SIG-M5 treated with dmso at 0.1 percent for 504 hours (cell line): ENCODE results near the gene COL13A1.

Source experiments
- DNase-seq: peaks from one replicate; lab custom pipeline; 2025; ENCODE audit not compliant: unreplicated experiment; lab: John Stamatoyannopoulos, UW

COL13A1 gene

GRCh38 chr10:69819716-69820506 lies 18.2 kb downstream of the COL13A1 start:
- no peak for DNase-seq

- no peak for DNase-seq
Observed at GRCh38 chr10:69820817-69821216, 19.1 kb downstream of the COL13A1 start.

DNA sequence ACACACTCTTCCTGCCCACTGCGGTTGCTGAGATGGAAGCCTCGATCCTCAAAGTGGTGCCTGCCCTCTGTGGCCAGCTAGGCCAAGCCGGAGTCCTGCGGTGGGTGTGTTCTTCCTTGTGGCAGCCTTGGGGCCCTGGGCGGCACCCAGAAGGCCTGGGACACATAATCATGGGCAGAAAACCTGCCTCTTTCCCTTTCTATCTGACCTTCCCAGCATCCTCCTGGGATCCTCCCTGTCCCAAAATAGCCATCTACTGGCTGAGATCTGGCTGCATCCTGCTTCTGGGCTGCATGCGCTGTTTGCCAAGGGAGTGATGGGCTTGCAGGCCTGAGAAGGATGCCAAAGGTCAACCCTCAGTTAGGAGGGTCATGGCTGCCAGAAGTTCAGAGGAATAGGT lies 23.9 kb downstream of the COL13A1 start:
- DNase-seq, result no peak

DNA sequence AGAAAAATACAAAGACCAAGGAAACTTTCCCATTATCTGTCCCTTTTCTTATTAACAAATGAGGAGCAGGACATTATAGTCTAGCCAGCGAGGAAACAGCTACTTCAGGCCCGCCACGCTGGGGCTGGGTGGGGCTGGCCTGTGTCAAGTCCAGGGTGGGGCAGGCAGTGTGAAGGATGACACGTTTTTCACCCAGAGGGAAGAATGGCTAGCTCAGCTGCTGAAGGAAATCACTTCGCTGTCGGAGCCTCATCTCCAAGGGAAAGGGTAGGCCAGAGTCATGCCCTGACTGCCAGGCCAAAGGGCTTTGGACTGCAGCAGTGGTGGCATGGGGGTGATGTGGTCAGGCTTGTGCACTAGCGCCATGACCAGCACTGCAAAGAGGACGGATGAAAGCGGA lies 24.4 kb downstream of the COL13A1 start:
- no peak for DNase-seq

- DNase-seq, result no peak
Observed at GRCh38 chr10:69826789-69827554, 25.3 kb downstream of the COL13A1 start.

DNA sequence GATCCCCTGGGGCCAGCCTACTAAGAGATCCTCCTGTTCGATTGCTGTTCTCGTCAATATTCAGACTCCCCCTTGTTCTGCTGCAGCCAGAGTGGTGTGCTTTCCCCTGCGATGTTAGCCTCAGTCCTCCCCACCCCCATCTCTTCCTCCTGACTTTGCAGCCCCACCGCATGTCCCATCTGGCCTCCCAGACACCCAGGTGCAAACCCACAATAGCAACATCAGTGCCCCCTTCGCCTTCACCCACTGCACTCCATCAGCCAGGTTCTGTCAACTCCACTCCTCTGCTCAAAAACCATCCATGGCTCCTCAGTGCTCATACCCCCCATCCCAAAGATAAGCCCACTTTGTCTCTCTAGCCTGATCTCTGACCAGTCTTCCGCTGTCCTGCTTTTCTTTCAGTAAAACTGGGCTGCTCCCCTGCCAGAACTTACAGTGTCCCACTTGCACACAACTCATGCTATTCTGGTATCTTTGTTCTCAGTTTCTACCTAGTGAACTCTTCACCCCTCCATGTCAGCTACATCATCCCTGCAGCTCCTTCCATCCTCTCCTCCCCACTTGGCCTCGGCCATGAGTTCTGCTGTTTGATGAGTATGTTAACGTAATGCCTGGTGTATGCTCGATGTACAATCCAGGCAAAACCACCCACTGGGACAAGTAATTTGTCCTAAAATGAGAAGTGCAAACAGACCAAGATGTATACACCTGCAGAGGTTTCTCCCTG lies 26.6 kb downstream of the COL13A1 start:
- no peak for DNase-seq

DNA sequence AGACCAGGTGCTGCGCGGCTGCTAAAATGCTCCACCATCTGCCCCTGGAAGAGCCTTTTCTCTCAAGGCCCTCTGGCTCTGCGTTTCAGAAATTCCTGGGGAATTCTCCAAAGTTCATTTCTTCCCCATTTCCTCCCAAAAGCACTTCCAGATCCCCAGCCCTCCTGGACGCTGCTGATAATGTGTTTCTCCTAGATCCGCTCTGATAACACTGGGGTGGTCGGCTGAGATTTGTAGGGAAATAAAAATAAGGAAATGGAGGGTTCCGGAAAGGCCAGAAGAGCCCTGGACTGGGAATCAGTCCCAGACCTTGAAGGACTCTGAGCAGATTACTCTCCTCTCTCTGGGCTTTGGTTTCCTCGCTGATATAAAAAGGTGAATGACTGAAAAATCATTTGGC lies 28.1 kb downstream of the COL13A1 start:
- no peak for DNase-seq

DNA sequence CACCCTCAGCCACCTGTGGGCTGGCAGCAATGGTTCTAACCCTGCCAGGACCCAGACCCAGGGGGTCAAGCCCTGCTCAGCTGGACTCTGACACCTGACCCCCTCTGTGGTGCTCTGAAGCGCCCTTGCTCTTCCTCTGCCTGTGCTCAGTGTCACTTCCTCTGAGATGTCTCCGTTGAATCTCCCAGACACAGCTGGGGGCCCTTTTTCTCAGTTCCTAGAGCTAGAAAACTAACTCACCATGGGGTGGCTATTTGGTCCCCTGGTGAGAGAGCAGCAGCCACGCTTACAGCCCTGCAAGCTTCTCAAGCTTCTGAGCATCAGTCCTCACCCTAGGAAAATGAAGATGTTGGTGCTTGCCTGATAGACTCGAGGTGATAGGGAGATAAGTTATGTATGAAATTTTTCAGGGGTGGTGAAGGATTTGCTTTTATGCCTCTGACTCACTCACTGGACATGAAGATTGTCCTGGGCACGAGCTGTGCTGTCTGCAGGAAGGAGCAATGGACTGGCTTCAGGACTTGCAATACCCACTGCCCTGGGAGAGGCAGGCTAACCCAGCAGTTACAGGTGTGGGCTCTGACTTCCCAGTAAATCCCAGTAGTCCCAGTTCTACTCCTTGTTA lies 29.6 kb downstream of the COL13A1 start:
- no peak for DNase-seq

- DNase-seq, result no peak
Observed at GRCh38 chr10:69835233-69835632, 33.5 kb downstream of the COL13A1 start.

GRCh38 chr10:69835875-69836730 lies 34.4 kb downstream of the COL13A1 start:
- DNase-seq, result no peak

DNA sequence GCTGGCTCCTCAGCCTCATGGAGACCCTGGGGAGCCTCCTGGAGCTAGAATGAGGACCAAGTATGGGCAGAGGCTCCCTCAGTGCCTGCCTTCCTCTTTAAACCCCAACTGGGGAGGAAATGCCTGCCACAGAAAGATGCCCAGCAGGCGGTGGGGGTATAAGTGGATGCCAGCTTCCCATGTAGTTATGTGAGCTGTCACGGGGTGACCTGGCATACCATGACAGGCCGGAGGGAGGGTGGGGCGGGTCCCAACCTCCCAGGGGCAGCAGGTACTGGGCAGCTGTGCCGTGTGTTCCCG lies 35.0 kb downstream of the COL13A1 start:
- no peak for DNase-seq

GRCh38 chr10:69837261-69837660 lies 35.6 kb downstream of the COL13A1 start:
- DNase-seq, result no peak

DNA sequence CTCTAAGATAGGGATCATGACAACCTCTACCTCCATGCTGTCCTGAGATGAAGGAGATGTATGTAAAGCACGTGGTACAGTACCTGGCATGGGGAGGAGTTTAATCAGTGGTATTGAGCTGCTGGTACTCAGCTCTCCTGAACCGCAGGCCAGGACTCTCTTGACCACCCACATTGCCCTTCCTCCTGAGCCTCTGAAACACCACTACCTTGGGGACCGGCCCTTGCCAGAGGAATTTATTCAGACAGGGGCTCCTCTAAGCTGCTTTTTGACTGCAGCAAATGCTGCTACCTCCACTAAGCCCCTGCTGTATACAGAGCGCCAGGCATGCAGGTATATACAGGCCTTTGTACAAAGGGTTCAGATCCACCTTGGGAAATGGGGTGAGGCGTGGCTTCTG lies 36.7 kb downstream of the COL13A1 start:
- no peak for DNase-seq

DNA sequence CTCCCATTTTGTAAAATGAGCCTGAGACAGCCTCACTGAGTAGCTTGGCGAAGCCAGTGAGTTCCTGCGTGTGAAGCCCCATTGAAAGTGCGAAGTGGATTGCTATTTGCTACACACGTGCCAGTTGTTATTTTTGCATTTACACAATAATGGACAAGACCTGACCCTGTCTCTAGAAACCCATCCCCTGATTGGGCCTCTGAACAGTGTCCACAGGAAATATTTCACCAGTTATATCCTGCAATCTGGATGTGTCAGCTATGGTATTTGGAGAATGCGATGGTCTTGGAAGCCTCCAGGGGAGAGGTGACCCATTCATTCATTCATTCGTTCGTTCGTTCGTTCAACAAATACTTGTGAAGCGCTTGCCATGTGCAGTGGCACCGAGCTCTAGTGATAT lies 37.1 kb downstream of the COL13A1 start:
- no peak for DNase-seq

DNA sequence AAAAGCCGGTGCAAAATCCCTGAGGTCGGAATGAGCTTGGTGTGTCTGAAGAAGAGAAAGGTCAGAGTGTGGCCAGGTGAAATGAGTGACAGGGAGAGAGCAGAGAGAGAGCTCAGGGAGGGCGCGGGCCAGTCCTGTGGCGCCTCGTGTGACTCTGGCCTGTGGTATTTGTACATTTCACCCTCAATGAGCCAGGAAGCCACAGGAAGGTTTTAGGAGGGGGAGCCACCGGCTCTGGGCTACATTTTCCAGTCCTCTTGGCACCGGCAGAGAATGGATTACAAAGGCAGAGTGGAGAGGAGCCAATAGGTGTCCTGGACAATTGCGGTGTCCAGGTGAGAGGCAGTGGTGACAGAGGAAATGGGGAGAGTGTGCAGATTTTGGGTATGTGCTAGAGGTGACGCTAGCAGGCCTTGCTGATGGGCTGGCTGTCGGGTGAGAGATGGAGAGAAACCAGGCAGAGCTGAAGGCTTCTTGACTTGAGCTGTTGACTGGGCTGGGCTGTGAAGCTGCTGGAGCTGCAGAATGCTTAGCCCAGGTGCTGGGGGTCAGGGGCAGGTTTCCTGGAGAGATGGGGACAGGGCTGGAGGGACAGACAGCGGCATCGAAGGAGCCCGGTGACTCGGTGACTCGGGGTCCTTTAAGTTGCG lies 38.1 kb downstream of the COL13A1 start:
- DNase-seq, result no peak

DNA sequence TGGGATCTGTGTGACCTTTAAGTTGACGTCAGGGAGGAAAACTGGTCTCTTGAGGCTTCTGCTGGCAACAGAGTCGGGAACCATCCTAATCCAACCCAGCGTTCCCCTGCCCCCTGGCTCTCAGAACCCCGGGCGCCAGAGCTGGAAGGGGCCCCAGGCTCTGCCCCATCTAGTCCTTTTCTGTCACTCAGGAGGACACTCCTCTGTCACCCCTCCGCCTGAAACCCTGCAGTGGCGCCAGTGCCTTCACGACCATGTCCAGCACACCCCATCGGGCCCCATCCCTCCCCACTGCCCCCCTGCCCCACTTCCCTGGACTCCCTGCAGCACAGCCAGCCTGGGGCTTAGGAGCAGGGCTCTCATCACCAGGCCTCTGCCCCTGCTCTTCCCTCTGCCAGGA lies 39.1 kb downstream of the COL13A1 start:
- DNase-seq, result no peak

GRCh38 chr10:69842020-69842419 lies 40.3 kb downstream of the COL13A1 start:
- DNase-seq, result no peak

- DNase-seq, result no peak
Observed at GRCh38 chr10:69842882-69843281, 41.2 kb downstream of the COL13A1 start.

- DNase-seq, result no peak
Observed at GRCh38 chr10:69843923-69844322, 42.2 kb downstream of the COL13A1 start.

DNA sequence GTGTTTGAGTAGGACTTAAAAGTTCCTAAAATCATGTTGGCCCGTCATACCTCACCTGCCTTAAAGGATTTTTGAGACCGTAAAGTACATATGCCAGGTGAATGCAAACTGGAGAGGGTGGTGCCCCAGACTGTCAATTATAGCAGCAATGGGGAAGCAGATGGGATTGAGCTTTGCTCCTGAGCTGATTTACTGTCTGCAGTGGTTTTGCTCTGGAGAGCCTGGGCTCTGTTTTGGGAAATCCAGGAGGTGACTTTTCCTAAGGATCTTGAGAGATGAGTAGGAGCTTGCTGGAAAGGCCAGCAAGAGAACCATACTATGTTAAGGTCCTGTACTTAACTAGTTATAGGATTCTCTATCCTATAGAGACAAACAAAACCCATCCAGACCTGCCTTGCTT lies 43.0 kb downstream of the COL13A1 start:
- no peak for DNase-seq
